CD14-positive monocyte (primary cell): ENCODE data around the gene ACHE. TPM values are rescaled to one million over a fixed set of nuclear protein-coding genes. Genes with fewer than 3 reads are reported as not detected.

ENCODE experiments used
- DNase-seq, 3 donors: peaks; one replicate each; pipeline ENCODE4 v3.0.0-alpha.2; 2011 to 2022
- H2AFZ ChIP-seq: 2 replicates; pipeline ENCODE4 v1.6.0; 2012; ENCODE audit warnings: mild to moderate bottlenecking, low read depth, low read length, inconsistent platforms; ENCODE audit not compliant: insufficient read depth, poor library complexity, severe bottlenecking
- H3K27ac ChIP-seq, 2 donors: 1 replicate in 1 of 2; 2 replicates in 1 of 2; pipeline ENCODE4 v1.5.1; 2012 to 2013; ENCODE audit warnings: low read length in 2 of 2, control low read depth in 1 of 2, inconsistent platforms in 1 of 2, low read depth in 1 of 2, mild to moderate bottlenecking in 1 of 2
- H3K27me3 ChIP-seq, 2 donors: one replicate each; pipeline versions ENCODE4 v1.6.0 to v1.6.1; 2011 to 2013; ENCODE audit warnings: low read length in 2 of 2; ENCODE audit not compliant: control insufficient read depth in 2 of 2, insufficient read depth in 2 of 2
- H3K36me3 ChIP-seq, 2 donors: replicated peaks in 1 of 2; 1 replicate in 1 of 2; 2 replicates in 1 of 2; pipeline versions ENCODE4 v1.5.1 to v1.6.1; 2012 to 2013; ENCODE audit warnings: low read length in 2 of 2, control low read depth in 1 of 2, inconsistent platforms in 1 of 2, mild to moderate bottlenecking in 1 of 2; ENCODE audit not compliant: insufficient read depth in 2 of 2, control insufficient read depth in 1 of 2
- H3K4me1 ChIP-seq, 2 donors: 1 replicate in 1 of 2; 2 replicates in 1 of 2; pipeline versions ENCODE4 v1.5.1 to v1.6.1; 2012 to 2013; ENCODE audit warnings: low read length in 2 of 2, control low read depth in 1 of 2, inconsistent platforms in 1 of 2, mild to moderate bottlenecking in 1 of 2, moderate library complexity in 1 of 2; ENCODE audit not compliant: insufficient read depth in 2 of 2, control insufficient read depth in 1 of 2
- H3K4me2 ChIP-seq: replicated peaks from 2 replicates; pipeline ENCODE3; 2012; ENCODE audit warnings: low read length, moderate library complexity, mild to moderate bottlenecking; ENCODE audit not compliant: poor library complexity, severe bottlenecking; ENCODE audit errors: extremely low read depth
- H3K4me3 ChIP-seq, 3 experiments: fragments of 200-600 bp in 1 of 3; sonication (generic) in 1 of 3; replicated peaks in 1 of 3; 1 replicate in 2 of 3; 2 replicates in 1 of 3; pipeline ENCODE4 v1.5.1; 2011 to 2013; ENCODE audit warnings: low read length in 3 of 3, mild to moderate bottlenecking in 3 of 3, control low read depth in 2 of 3, low read depth in 2 of 3, inconsistent platforms in 1 of 3, moderate library complexity in 1 of 3
- H3K79me2 ChIP-seq: 2 replicates; pipeline ENCODE4 v1.6.0; 2012; ENCODE audit warnings: mild to moderate bottlenecking, control low read depth, inconsistent platforms, low read length, moderate library complexity; ENCODE audit not compliant: insufficient read depth
- H3K9ac ChIP-seq: 2 replicates; pipeline ENCODE4 v1.6.0; 2017; ENCODE audit warnings: low read length, mild to moderate bottlenecking; ENCODE audit not compliant: insufficient read depth, poor library complexity, severe bottlenecking
- H3K9me3 ChIP-seq, 2 donors: replicated peaks in 1 of 2; 1 replicate in 1 of 2; 2 replicates in 1 of 2; pipeline versions ENCODE4 v1.5.1 to v1.6.1; 2012 to 2013; ENCODE audit warnings: low read length in 2 of 2, control low read depth in 1 of 2; ENCODE audit not compliant: control insufficient read depth in 1 of 2, insufficient read depth in 1 of 2
- H4K20me1 ChIP-seq: 2 replicates; pipeline ENCODE4 v1.6.0; 2012; ENCODE audit warnings: mild to moderate bottlenecking, low read length, control low read depth, moderate library complexity; ENCODE audit not compliant: insufficient read depth
- H3K27ac Mint-ChIP-seq, 7 donors: one replicate each; pipeline ENCODE4 v1.8.0; 2020; ENCODE audit warnings: mild to moderate bottlenecking in 7 of 7, mixed read lengths in 7 of 7, moderate library complexity in 6 of 7, inconsistent platforms in 2 of 7
- H3K27me3 Mint-ChIP-seq, 3 donors: one replicate each; pipeline ENCODE4 v1.8.0; 2021 to 2022; ENCODE audit warnings: low read depth in 3 of 3, mild to moderate bottlenecking in 3 of 3, mixed read lengths in 3 of 3, moderate library complexity in 3 of 3, inconsistent platforms in 1 of 3
- H3K36me3 Mint-ChIP-seq, 2 donors: one replicate each; pipeline ENCODE4 v1.8.0; 2020; ENCODE audit warnings: mixed read lengths in 2 of 2, inconsistent platforms in 1 of 2, mild to moderate bottlenecking in 1 of 2
- H3K4me1 Mint-ChIP-seq: one replicate; pipeline ENCODE4 v1.8.0; 2020; ENCODE audit warnings: mild to moderate bottlenecking, mixed read lengths
- H3K4me3 Mint-ChIP-seq, 2 donors: one replicate each; pipeline ENCODE4 v1.8.0; 2020; ENCODE audit warnings: mild to moderate bottlenecking in 2 of 2, mixed read lengths in 2 of 2, moderate library complexity in 1 of 2
- H3K9me3 Mint-ChIP-seq, 7 donors: one replicate each; pipeline ENCODE4 v1.8.0; 2020 to 2022; ENCODE audit warnings: mixed read lengths in 7 of 7, mild to moderate bottlenecking in 6 of 7, moderate library complexity in 6 of 7, inconsistent platforms in 2 of 7
- WGBS: methylation state at CpG from one replicate; pipeline ENCODE4 v1.1.5; 2013; ENCODE audit warnings: missing lambda C conversion rate; ENCODE audit not compliant: insufficient coverage; 5-methylcytosine and 5-hydroxymethylcytosine counted together
- intact Hi-C, 2 donors: fragments of 100-400 bp; cut with micrococcal nuclease; formaldehyde crosslinking; loops; one replicate each; pipeline versions ENCODE4 v1.15.0 to v1.15.1; 2023
- polyA plus RNA-seq, 3 donors: library from polyadenylated mRNA; depleted of rRNA in 1 of 3; unstranded in 2 of 3; stranded (reverse) in 1 of 3; fragments of 300-500 nt in 2 of 3; fragments of >200 nt in 1 of 3; fragmentation: Illumina TruSeq in 2 of 3; gene quantifications; 1 replicate in 2 of 3; 2 replicates in 1 of 3; pipeline ENCODE4 v1.2.3, GENCODE V29; 2012 to 2021
- TF ChIP-seq, protein P1 (sequence below): fragments of 200-600 bp; IDR thresholded peaks from one replicate; pipeline ENCODE4 v1.8.0; 2022; ENCODE audit warnings: antibody characterized with exemption, mild to moderate bottlenecking

Gene ACHE
- polyA plus RNA-seq, 3 donors, result 0.19 TPM; not detected in 2

DNA sequence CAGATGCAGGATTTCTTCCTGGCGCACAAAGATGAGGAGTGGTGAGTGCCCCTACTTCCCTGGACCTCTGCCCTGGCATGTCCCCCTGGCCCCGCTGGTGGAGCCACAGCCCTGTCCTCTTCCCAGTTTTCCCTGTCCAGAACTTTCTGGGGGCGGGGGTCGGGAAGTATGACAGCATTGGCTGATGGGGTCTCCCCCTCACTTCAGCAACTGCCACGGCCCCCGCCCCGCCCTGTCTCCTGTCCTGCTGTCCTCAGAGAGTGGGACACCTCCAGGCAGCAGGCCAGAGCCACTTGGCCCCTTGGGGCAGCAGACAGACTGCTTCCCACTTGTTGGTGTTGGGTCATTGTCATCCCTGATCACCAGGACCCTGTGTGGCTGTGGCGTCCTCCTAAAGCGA, 13.5 kb downstream of the ACHE start:
- DNase-seq, result no peak
- Mint-ChIP-seq H3K36me3 (peaks cover 90 to 93% of the 10 kb centered on the region in 2 donors), H3K9me3 (peaks cover 0 to 2% (median 0%) of the 10 kb centered on the region in 7 donors), H3K4me1 (peaks cover 28% of the 10 kb centered on the region), H3K27me3 (peaks cover 1 to 12% (median 2%) of the 10 kb centered on the region in 3 donors), H3K4me3 (no peak overlapping the region), H3K27ac (no peak overlapping the region)
- TF ChIP-seq, protein P1, sequence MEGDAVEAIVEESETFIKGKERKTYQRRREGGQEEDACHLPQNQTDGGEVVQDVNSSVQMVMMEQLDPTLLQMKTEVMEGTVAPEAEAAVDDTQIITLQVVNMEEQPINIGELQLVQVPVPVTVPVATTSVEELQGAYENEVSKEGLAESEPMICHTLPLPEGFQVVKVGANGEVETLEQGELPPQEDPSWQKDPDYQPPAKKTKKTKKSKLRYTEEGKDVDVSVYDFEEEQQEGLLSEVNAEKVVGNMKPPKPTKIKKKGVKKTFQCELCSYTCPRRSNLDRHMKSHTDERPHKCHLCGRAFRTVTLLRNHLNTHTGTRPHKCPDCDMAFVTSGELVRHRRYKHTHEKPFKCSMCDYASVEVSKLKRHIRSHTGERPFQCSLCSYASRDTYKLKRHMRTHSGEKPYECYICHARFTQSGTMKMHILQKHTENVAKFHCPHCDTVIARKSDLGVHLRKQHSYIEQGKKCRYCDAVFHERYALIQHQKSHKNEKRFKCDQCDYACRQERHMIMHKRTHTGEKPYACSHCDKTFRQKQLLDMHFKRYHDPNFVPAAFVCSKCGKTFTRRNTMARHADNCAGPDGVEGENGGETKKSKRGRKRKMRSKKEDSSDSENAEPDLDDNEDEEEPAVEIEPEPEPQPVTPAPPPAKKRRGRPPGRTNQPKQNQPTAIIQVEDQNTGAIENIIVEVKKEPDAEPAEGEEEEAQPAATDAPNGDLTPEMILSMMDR, result no peak
- H3K9me3 ChIP-seq, result no peaks in the 10 kb centered on the region
- no peak overlapping the region for H3K9ac ChIP-seq
- H3K4me3 ChIP-seq, result no peak overlapping the region
- H4K20me1 ChIP-seq, result peaks cover 81% of the 10 kb centered on the region
- H3K27ac ChIP-seq, result no peak overlapping the region
- H3K27me3 ChIP-seq, result no peaks in the 10 kb centered on the region
- H3K36me3 ChIP-seq, result peaks cover 63 to 94% of the 10 kb centered on the region in 2 donors
- intact Hi-C loops, result no loop called here
- no peak overlapping the region for H2AFZ ChIP-seq
- peaks cover 13 to 20% of the 10 kb centered on the region in 2 donors for H3K4me1 ChIP-seq
- no peak overlapping the region for H3K4me2 ChIP-seq
- 100% methylated on average over 7 of the region's 9 CpGs for WGBS
- peaks cover 47% of the 10 kb centered on the region for H3K79me2 ChIP-seq

DNA sequence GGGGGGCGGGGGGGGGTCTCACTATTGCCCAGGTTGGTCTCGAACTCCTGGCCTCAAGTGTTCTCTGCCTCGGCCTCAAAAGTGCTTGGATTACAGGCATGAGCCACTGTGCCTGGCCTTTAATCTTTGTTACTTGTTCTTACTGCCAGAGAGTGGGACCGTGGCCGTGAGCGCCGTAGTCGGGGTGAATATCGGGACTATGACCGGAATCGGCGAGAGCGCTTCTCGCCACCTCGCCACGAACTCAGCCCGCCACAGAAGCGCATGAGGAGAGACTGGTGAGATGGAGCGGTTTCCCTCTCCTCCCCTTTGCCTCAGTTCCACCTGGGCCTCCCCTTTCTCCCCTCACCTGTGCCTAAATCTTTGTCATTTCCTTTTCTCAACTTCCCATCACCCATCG, 14.6 kb downstream of the ACHE start:
- 100% methylated on average over 7 of the region's 20 CpGs for whole genome bisulfite sequencing
- TF ChIP-seq, protein P1, result no peak
- peaks cover 57% of the 10 kb centered on the region for H3K79me2 ChIP-seq

More for the DNA sequence above, 14.6 kb downstream of the ACHE start:
- Histone ChIP-seq H2AFZ (no peak overlapping the region), H4K20me1 (peaks cover 88% of the 10 kb centered on the region), H3K4me1 (peaks cover 7 to 20% of the 10 kb centered on the region in 2 donors), H3K4me2 (no peak overlapping the region), H3K9me3 (no peaks in the 10 kb centered on the region), H3K4me3 (no peak overlapping the region), H3K27ac (no peak overlapping the region), H3K36me3 (peaks cover 55 to 87% of the 10 kb centered on the region in 2 donors), H3K27me3 (no peaks in the 10 kb centered on the region), H3K9ac (no peak overlapping the region)
- H3K4me3 Mint-ChIP-seq, result no peak overlapping the region
- DNase-seq, result no peak
- H3K36me3 Mint-ChIP-seq, result peaks cover 84 to 92% of the 10 kb centered on the region in 2 donors
- H3K27me3 Mint-ChIP-seq, result peaks cover 1 to 7% (median 2%) of the 10 kb centered on the region in 3 donors
- peaks cover 0 to 2% (median 0%) of the 10 kb centered on the region in 7 donors for H3K9me3 Mint-ChIP-seq
- no peak overlapping the region for H3K27ac Mint-ChIP-seq
- H3K4me1 Mint-ChIP-seq, result peaks cover 23% of the 10 kb centered on the region
- intact Hi-C loops, result no loop called here
